Activated naive CD8-positive, alpha-beta T cell treated with anti-CD3 and anti-CD28 coated beads for 36 hours (primary cell): Measurements from ENCODE around the gene DHRS13. TPM values are rescaled to one million over a fixed set of nuclear protein-coding genes. Genes with fewer than 3 reads are reported as not detected.
"Not testable (repeated sequence)": the region's sequence is repeated elsewhere in the genome, so short reads cannot be mapped to it uniquely, and the experiment has no call there.

ENCODE experiments used
- DNase-seq: peaks from one replicate; pipeline ENCODE4 v3.0.0; 2021
- H3K27ac Mint-ChIP-seq: one replicate; pipeline ENCODE4 v1.8.0; 2022; ENCODE audit warnings: mild to moderate bottlenecking, moderate library complexity, mixed read lengths
- H3K27me3 Mint-ChIP-seq: one replicate; pipeline ENCODE4 v1.8.0; 2022; ENCODE audit warnings: mild to moderate bottlenecking, mixed read lengths
- H3K36me3 Mint-ChIP-seq: one replicate; pipeline ENCODE4 v1.8.0; 2021; ENCODE audit warnings: mild to moderate bottlenecking, mixed read lengths
- H3K4me1 Mint-ChIP-seq: one replicate; pipeline ENCODE4 v1.8.0; 2021; ENCODE audit warnings: mixed read lengths
- H3K4me3 Mint-ChIP-seq: one replicate; pipeline ENCODE4 v1.8.0; 2022; ENCODE audit warnings: mild to moderate bottlenecking, moderate library complexity, mixed read lengths
- H3K9me3 Mint-ChIP-seq: one replicate; pipeline ENCODE4 v1.8.0; 2022; ENCODE audit warnings: mixed read lengths
- total RNA-seq, 2 experiments: library from RNA; stranded (reverse); gene quantifications; one replicate each; pipeline ENCODE4 v1.2.3, GENCODE V29; 2021

Gene DHRS13
- total RNA-seq, 2 experiments from 2014 or later = 31.8 to 34.1 TPM

- Mint-ChIP-seq H3K36me3 (peaks cover 62% of the 10 kb centered on the region), H3K9me3 (no peaks in the 10 kb centered on the region), H3K27me3 (no peaks in the 10 kb centered on the region), H3K4me3 (no peak overlapping the region), H3K27ac (no peak overlapping the region), H3K4me1 (peaks cover 87% of the 10 kb centered on the region)
- no peak for DNase-seq
Measured at GRCh38 chr17:28942925-28943324, 40.0 kb upstream of the DHRS13 start.

- Mint-ChIP-seq H3K27me3 (no peaks in the 10 kb centered on the region), H3K27ac (no peak overlapping the region), H3K4me3 (no peak overlapping the region), H3K9me3 (no peaks in the 10 kb centered on the region), H3K4me1 (peaks cover 85% of the 10 kb centered on the region), H3K36me3 (peaks cover 52% of the 10 kb centered on the region)
- no peak for DNase-seq
Measured at GRCh38 chr17:28941251-28941650, 38.4 kb upstream of the DHRS13 start.

- no peaks in the 10 kb centered on the region for H3K9me3 Mint-ChIP-seq
- H3K36me3 Mint-ChIP-seq = peaks cover 53% of the 10 kb centered on the region
- H3K27me3 Mint-ChIP-seq = no peaks in the 10 kb centered on the region
- H3K4me3 Mint-ChIP-seq = no peak overlapping the region
- H3K4me1 Mint-ChIP-seq = peaks cover 86% of the 10 kb centered on the region
- peak overlapping the region; percentile 63 for H3K27ac Mint-ChIP-seq
- DNase-seq = no peak
Measured at GRCh38 chr17:28940675-28941074, 37.8 kb upstream of the DHRS13 start.

- H3K27me3 Mint-ChIP-seq = no peaks in the 10 kb centered on the region
- no peak for DNase-seq
Measured at GRCh38 chr17:28940142-28940541, 37.3 kb upstream of the DHRS13 start.

GRCh38 chr17:28938552-28938951 is 35.7 kb upstream of the DHRS13 start:
- no peak for DNase-seq
- Mint-ChIP-seq H3K4me1 (peaks cover 74% of the 10 kb centered on the region), H3K27ac (no peak overlapping the region), H3K9me3 (no peaks in the 10 kb centered on the region), H3K36me3 (peaks cover 46% of the 10 kb centered on the region), H3K27me3 (no peaks in the 10 kb centered on the region), H3K4me3 (no peak overlapping the region)

More at GRCh38 chr17:28940142-28940541, 37.3 kb upstream of the DHRS13 start:
- no peak overlapping the region for H3K4me3 Mint-ChIP-seq
- peak overlapping the region; percentile 63 for H3K27ac Mint-ChIP-seq
- peaks cover 49% of the 10 kb centered on the region for H3K36me3 Mint-ChIP-seq
- H3K9me3 Mint-ChIP-seq = no peaks in the 10 kb centered on the region
- peaks cover 84% of the 10 kb centered on the region for H3K4me1 Mint-ChIP-seq

GRCh38 chr17:28937044-28937729 is 34.3 kb upstream of the DHRS13 start:
- H3K36me3 Mint-ChIP-seq = peaks cover 38% of the 10 kb centered on the region
- no peak for DNase-seq
- H3K4me1 Mint-ChIP-seq = peaks cover 70% of the 10 kb centered on the region
- no peak overlapping the region for H3K27ac Mint-ChIP-seq
- H3K4me3 Mint-ChIP-seq = no peak overlapping the region
- no peaks in the 10 kb centered on the region for H3K27me3 Mint-ChIP-seq
- H3K9me3 Mint-ChIP-seq = no peaks in the 10 kb centered on the region

- H3K27ac Mint-ChIP-seq = no peak overlapping the region
Measured at GRCh38 chr17:28935744-28936460, 33.0 kb upstream of the DHRS13 start.

GRCh38 chr17:28934508-28934907 is 31.6 kb upstream of the DHRS13 start:
- H3K27ac Mint-ChIP-seq, H3K27me3 Mint-ChIP-seq, DNase-seq, H3K9me3 Mint-ChIP-seq, H3K4me3 Mint-ChIP-seq: not testable (repeated sequence)
- Mint-ChIP-seq H3K4me1 (peaks cover 53% of the 10 kb centered on the region), H3K36me3 (peaks cover 43% of the 10 kb centered on the region)

More at GRCh38 chr17:28935744-28936460, 33.0 kb upstream of the DHRS13 start:
- no peak for DNase-seq
- Mint-ChIP-seq H3K27me3 (no peaks in the 10 kb centered on the region), H3K4me1 (peaks cover 60% of the 10 kb centered on the region), H3K36me3 (peaks cover 38% of the 10 kb centered on the region), H3K9me3 (no peaks in the 10 kb centered on the region), H3K4me3 (no peak overlapping the region)

GRCh38 chr17:28929787-28930186 is 26.9 kb upstream of the DHRS13 start:
- Mint-ChIP-seq H3K27me3 (no peaks in the 10 kb centered on the region), H3K4me1 (peaks cover 48% of the 10 kb centered on the region), H3K27ac (no peak overlapping the region), H3K36me3 (peaks cover 66% of the 10 kb centered on the region), H3K4me3 (no peak overlapping the region), H3K9me3 (peaks cover 8% of the 10 kb centered on the region)
- no peak for DNase-seq

GRCh38 chr17:28928061-28928460 is 25.2 kb upstream of the DHRS13 start:
- peaks cover 73% of the 10 kb centered on the region for H3K36me3 Mint-ChIP-seq
- H3K4me3 Mint-ChIP-seq = no peak overlapping the region
- no peaks in the 10 kb centered on the region for H3K27me3 Mint-ChIP-seq
- peaks cover 8% of the 10 kb centered on the region for H3K9me3 Mint-ChIP-seq
- DNase-seq = peak; percentile 34
- peak overlapping the region; percentile 34 for H3K27ac Mint-ChIP-seq
- peaks cover 55% of the 10 kb centered on the region for H3K4me1 Mint-ChIP-seq

GRCh38 chr17:28926786-28927185 is 23.9 kb upstream of the DHRS13 start:
- peaks cover 75% of the 10 kb centered on the region for H3K36me3 Mint-ChIP-seq
- H3K27me3 Mint-ChIP-seq = no peaks in the 10 kb centered on the region
- no peak for DNase-seq
- H3K9me3 Mint-ChIP-seq = peaks cover 8% of the 10 kb centered on the region
- no peak overlapping the region for H3K4me3 Mint-ChIP-seq
- peaks cover 56% of the 10 kb centered on the region for H3K4me1 Mint-ChIP-seq
- H3K27ac Mint-ChIP-seq = peak overlapping the region; percentile 89

- peaks cover 74% of the 10 kb centered on the region for H3K36me3 Mint-ChIP-seq
- peaks cover 55% of the 10 kb centered on the region for H3K4me1 Mint-ChIP-seq
- no peak for DNase-seq
- H3K27me3 Mint-ChIP-seq = no peaks in the 10 kb centered on the region
- peaks cover 8% of the 10 kb centered on the region for H3K9me3 Mint-ChIP-seq
- peak overlapping the region; percentile 1 for H3K4me3 Mint-ChIP-seq
- peak overlapping the region; percentile 89 for H3K27ac Mint-ChIP-seq
Measured at GRCh38 chr17:28926366-28926765, 23.5 kb upstream of the DHRS13 start.

GRCh38 chr17:28925912-28926365 is 23.1 kb upstream of the DHRS13 start:
- DNase-seq = peak; percentile 28
- Mint-ChIP-seq H3K27me3 (no peaks in the 10 kb centered on the region), H3K4me3 (peak overlapping the region; percentile 1), H3K27ac (peak overlapping the region; percentile 89), H3K4me1 (peaks cover 55% of the 10 kb centered on the region), H3K9me3 (peaks cover 8% of the 10 kb centered on the region), H3K36me3 (peaks cover 75% of the 10 kb centered on the region)

- Mint-ChIP-seq H3K9me3 (no peaks in the 10 kb centered on the region), H3K4me1 (peaks cover 19% of the 10 kb centered on the region), H3K27ac (peak overlapping the region; percentile 25), H3K4me3 (no peak overlapping the region), H3K36me3 (peaks cover 36% of the 10 kb centered on the region), H3K27me3 (no peaks in the 10 kb centered on the region)
- no peak for DNase-seq
Measured at GRCh38 chr17:28920201-28920600, 17.3 kb upstream of the DHRS13 start.

GRCh38 chr17:28918295-28918694 is 15.4 kb upstream of the DHRS13 start:
- H3K4me1 Mint-ChIP-seq = peaks cover 5% of the 10 kb centered on the region
- no peaks in the 10 kb centered on the region for H3K9me3 Mint-ChIP-seq
- no peak overlapping the region for H3K27ac Mint-ChIP-seq
- no peak for DNase-seq
- peaks cover 34% of the 10 kb centered on the region for H3K36me3 Mint-ChIP-seq
- no peak overlapping the region for H3K4me3 Mint-ChIP-seq
- H3K27me3 Mint-ChIP-seq = no peaks in the 10 kb centered on the region
